ENCODE data around the gene MICAL2. TPM values are rescaled to one million over a fixed set of nuclear protein-coding genes. Genes with fewer than 3 reads are reported as not detected.

MICAL2 gene
- total RNA-seq, 4 donors from 2014 or later = 27.4 to 63.6 (median 51.9) TPM

DNA sequence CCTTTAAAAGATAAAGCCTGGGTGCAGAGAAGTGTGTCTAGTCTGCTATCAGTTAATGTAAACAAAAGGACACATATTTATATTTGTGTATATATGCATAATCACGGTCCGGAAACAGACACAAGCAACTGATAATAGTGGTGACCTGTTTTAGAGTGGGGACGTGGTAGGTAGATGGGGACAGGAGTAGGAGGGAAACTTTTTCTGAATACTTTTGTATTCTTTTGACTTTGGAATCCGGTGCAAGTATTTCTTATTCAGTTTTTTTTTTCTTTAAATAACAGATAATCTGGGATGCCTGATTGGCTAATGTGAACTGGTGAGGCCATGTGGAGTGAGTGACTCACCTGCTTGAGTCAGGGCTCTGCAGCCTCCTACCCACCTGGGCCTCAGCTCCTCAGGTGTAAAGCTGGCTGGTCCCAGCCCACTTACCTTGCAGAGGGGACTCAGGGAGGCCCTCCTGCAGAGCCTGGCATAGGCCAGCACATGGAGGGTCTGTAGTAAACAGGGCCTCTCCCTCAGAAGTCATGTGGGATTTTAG lies 15.3 kb downstream of the MICAL2 start:
- intact Hi-C loops (cut with DNase I) = no loop called here
- Histone ChIP-seq H3K27ac (no peak overlapping the region), H3K36me3 (no peaks in the 10 kb centered on the region), H3K4me3 (replicated peaks in 1 of 3) (no peak overlapping the region), H3K4me1 (peaks cover 0 to 22% of the 10 kb centered on the region in 2 donors), H3K27me3 (no peaks in the 10 kb centered on the region), H3K9me3 (no peaks in the 10 kb centered on the region)
- TF ChIP-seq, protein P1, sequence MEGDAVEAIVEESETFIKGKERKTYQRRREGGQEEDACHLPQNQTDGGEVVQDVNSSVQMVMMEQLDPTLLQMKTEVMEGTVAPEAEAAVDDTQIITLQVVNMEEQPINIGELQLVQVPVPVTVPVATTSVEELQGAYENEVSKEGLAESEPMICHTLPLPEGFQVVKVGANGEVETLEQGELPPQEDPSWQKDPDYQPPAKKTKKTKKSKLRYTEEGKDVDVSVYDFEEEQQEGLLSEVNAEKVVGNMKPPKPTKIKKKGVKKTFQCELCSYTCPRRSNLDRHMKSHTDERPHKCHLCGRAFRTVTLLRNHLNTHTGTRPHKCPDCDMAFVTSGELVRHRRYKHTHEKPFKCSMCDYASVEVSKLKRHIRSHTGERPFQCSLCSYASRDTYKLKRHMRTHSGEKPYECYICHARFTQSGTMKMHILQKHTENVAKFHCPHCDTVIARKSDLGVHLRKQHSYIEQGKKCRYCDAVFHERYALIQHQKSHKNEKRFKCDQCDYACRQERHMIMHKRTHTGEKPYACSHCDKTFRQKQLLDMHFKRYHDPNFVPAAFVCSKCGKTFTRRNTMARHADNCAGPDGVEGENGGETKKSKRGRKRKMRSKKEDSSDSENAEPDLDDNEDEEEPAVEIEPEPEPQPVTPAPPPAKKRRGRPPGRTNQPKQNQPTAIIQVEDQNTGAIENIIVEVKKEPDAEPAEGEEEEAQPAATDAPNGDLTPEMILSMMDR (IDR thresholded peaks at IDR 0.05) = no peak
- TF ChIP-seq POLR2A (IDR thresholded peaks at IDR 0.05) = no peak
- no peak for DNase-seq
- 76 to 78% methylated on average over 4 of the region's 4 CpGs for WGBS, 2 donors

DNA sequence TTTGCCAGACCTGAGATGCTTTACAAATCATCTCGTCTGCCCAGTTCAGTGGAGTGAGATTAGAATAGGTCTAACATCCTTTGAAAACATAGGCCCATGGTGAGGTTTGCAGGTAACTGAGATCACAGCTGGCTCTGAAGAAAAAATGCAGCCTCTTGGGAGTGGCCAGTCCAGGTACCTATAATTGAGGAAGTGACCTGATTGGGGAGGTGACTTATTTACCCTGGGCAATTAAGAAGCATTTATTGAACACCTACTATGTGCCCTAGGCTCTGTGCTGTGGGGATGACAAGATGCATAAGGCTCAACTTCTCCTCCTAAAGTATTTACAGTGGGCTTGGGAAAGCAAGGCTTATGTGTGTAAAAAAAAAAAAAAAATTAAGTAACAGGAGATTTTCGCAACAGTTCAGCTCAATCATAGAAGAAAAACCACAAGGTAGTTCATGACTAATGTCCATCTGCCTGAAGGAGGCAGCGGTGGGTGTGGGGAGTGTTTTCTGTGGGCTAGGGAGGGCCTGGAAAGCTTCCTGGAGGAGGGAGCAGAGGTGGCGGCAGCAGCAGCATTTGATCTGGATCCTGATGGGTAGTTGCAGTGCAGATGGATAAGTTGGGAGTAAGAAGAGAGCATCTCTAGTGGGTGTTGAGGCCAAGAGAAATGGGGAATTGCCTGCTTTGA lies 16.1 kb downstream of the MICAL2 start:
- TF ChIP-seq POLR2A (IDR thresholded peaks at IDR 0.05) = no peak
- TF ChIP-seq, protein P1 (IDR thresholded peaks at IDR 0.05) = no peak
- no peak for DNase-seq
- H3K4me1 ChIP-seq = peaks cover 0 to 22% of the 10 kb centered on the region in 2 donors
- no peaks in the 10 kb centered on the region for H3K9me3 ChIP-seq
- no peaks in the 10 kb centered on the region for H3K27me3 ChIP-seq
- intact Hi-C loops (cut with DNase I) = no loop called here
- no peak overlapping the region for H3K4me3 ChIP-seq (replicated peaks in 1 of 3)
- H3K27ac ChIP-seq = no peak overlapping the region
- whole genome bisulfite sequencing, 2 donors = 63 to 77% methylated on average over 4 of the region's 4 CpGs
- no peaks in the 10 kb centered on the region for H3K36me3 ChIP-seq

DNA sequence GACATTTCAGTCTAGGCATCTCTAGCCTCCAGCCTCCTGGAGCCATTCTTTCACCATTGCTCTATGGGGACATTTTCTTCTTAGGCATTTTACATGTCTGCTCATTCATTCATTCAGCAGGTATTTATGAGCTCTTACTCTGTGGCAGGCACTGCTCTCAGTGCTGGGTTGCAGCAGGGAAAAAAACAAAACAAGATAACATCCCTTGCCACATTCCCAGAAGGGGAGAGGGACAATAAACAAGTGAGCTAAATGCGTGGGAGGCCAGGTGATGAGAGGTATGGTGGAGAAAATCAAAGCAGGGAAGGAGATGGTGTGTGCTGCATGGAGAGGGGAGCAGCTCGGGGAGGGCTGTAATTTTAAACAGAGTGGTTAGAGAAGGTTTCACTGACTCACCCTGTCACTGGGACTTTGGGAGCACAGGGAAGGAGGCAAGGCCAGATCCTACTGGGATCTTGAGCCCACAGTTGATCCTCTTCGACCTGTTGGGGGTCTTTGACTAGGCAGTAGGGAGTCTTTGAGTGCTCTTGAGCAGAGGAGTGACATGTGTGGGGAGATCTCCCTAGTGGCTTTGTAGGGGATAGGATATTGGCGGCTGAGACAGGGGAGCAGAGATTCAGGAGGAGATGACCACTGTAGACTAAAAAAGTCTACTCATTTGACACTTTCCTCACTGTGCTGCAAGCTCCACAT lies 17.0 kb downstream of the MICAL2 start:
- H3K4me1 ChIP-seq = peaks cover 0 to 22% of the 10 kb centered on the region in 2 donors

DNA sequence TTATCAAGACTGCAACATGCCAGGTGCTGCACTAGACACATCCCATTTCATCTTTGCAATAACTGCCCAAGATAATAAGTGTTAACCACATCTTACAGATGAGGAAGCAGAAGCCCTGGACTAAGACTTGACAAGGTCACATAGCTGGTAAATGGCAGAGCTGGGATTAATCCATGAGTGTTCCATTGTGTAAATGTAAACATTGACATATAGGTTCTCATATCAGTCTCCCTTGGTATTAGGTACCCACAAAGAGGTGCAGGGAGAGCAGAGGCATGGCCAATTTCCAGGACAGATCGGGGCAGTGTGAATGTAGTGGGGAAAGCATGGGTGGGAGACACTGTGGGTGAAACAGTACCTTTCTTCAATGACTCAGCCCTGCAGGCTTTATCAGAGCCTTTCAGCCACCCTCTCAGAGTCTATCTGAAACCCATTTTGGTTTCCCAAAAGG lies 17.9 kb downstream of the MICAL2 start:
- 91 to 94% methylated on average over 1 of the region's 1 CpG for WGBS, 2 donors
- TF ChIP-seq POLR2A (IDR thresholded peaks at IDR 0.05) = no peak
- TF ChIP-seq, protein P1 (IDR thresholded peaks at IDR 0.05) = no peak
- intact Hi-C loops (cut with DNase I) = no loop called here

More for the DNA sequence above, 17.0 kb downstream of the MICAL2 start:
- H3K36me3 ChIP-seq = no peaks in the 10 kb centered on the region
- no peak overlapping the region for H3K27ac ChIP-seq
- no peaks in the 10 kb centered on the region for H3K9me3 ChIP-seq
- H3K27me3 ChIP-seq = no peaks in the 10 kb centered on the region
- TF ChIP-seq, protein P1 (IDR thresholded peaks at IDR 0.05) = no peak
- TF ChIP-seq POLR2A (IDR thresholded peaks at IDR 0.05) = no peak
- H3K4me3 ChIP-seq (replicated peaks in 1 of 3) = no peak overlapping the region
- no peak for DNase-seq
- intact Hi-C loops (cut with DNase I) = no loop called here
- 83 to 91% methylated on average over 4 of the region's 4 CpGs for WGBS, 2 donors

DNA sequence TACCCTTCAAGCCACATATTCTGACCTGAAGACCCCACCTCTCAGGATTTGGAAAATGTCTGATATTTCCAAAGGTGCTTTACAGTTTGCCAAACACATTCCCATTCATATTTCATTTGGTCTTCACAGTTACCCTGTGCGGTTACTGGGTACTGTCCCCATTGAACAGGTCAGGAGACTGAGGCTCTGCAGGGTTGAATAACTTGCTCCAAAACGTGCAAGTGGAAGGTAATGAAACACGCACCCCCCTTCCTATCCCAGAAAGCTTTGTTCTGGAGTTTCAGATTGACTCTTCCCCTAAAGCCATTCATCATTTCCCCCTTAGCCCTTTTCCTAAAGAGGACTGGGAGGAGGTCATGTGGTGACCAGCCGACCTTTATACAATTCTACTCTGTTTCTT lies 18.8 kb downstream of the MICAL2 start:
- intact Hi-C loops (cut with DNase I) = no loop called here
- no peak overlapping the region for H3K27ac ChIP-seq
- no peaks in the 10 kb centered on the region for H3K9me3 ChIP-seq
- 85% methylated on average over 4 of the region's 4 CpGs for WGBS, 2 donors
- TF ChIP-seq, protein P1 (IDR thresholded peaks at IDR 0.05) = no peak
- no peak overlapping the region for H3K4me3 ChIP-seq (replicated peaks in 1 of 3)
- no peaks in the 10 kb centered on the region for H3K27me3 ChIP-seq
- no peaks in the 10 kb centered on the region for H3K36me3 ChIP-seq
- peaks cover 0 to 23% of the 10 kb centered on the region in 2 donors for H3K4me1 ChIP-seq
- DNase-seq = no peak

More for the DNA sequence above, 17.9 kb downstream of the MICAL2 start:
- DNase-seq = no peak
- Histone ChIP-seq H3K27me3 (no peaks in the 10 kb centered on the region), H3K9me3 (no peaks in the 10 kb centered on the region), H3K27ac (no peak overlapping the region), H3K4me1 (peaks cover 0 to 22% of the 10 kb centered on the region in 2 donors), H3K36me3 (no peaks in the 10 kb centered on the region), H3K4me3 (replicated peaks in 1 of 3) (no peak overlapping the region)

All from thyroid gland (tissue), 4 donors.